ENCODE results near the gene HNRNPR.

The HNRNPR gene

GRCh38 chr1:23339632-23340031 lies 4.5 kb downstream of the HNRNPR start:
- H3K4me3 ChIP-seq (ENCODE audit: low read depth, low read length), result no peak overlapping the region; the same call in 1 of the 2 replicates
- no peak for TF ChIP-seq ZNF354C (tag by site-specific recombination; IDR thresholded peaks at IDR 0.05; ENCODE audit: borderline replicate concordance, low read depth)
- no peak for TF ChIP-seq ZNF660 (tag by site-specific recombination; IDR thresholded peaks at IDR 0.05)
- 0 out of 2 replicates have a peak, but pooled peaks have one; percentile 16 for TF ChIP-seq KLF1 (tag by site-specific recombination; IDR thresholded peaks at IDR 0.05)
- peak; percentile 86 for TF ChIP-seq ZNF600 (tag by site-specific recombination; IDR thresholded peaks at IDR 0.05)
- no peaks in the 10 kb centered on the region for H3K9me3 ChIP-seq (ENCODE audit: control insufficient read depth, insufficient read depth, low read depth, low read length)
- H3K4me1 ChIP-seq (ENCODE audit: control insufficient read depth, insufficient read depth, low read length), result peaks cover 16% of the 10 kb centered on the region
- peaks cover 32 to 65% of the 10 kb centered on the region in 2 experiments for H3K36me3 ChIP-seq (ENCODE audit: control insufficient read depth in 2 of 2, insufficient read depth in 1 of 2, low read length in 2 of 2)
- CTCF ChIA-PET, result interaction anchor here (0.6 to 3.9 kb wide), 3 partner anchors 46 to 100 kb away, joined by 3 to 20 read pairs (median 5); no protein-coding TSS in a partner anchor
- POLR2A ChIA-PET, result interaction anchor here (0.6 kb wide), 1 partner anchor 104 kb away, joined by 3 read pairs; no protein-coding TSS in a partner anchor
- no peak overlapping the region for H3K27ac ChIP-seq (ENCODE audit: extremely low read depth, low read depth, low read length)

GRCh38 chr1:23337869-23338268 lies 6.2 kb downstream of the HNRNPR start:
- POLR2A ChIA-PET, result no interaction called here

GRCh38 chr1:23331713-23332112 lies 12.4 kb downstream of the HNRNPR start:
- Histone ChIP-seq H3K36me3 (ENCODE audit: control insufficient read depth in 2 of 2, insufficient read depth in 1 of 2, low read length in 2 of 2) (peaks cover 95 to 97% of the 10 kb centered on the region in 2 experiments), H3K9me3 (ENCODE audit: control insufficient read depth, insufficient read depth, low read depth, low read length) (no peaks in the 10 kb centered on the region), H3K4me3 (ENCODE audit: low read depth, low read length) (no peak overlapping the region), H3K27ac (ENCODE audit: extremely low read depth, low read depth, low read length) (no peak overlapping the region), H3K4me1 (ENCODE audit: control insufficient read depth, insufficient read depth, low read length) (no peaks in the 10 kb centered on the region)
- POLR2A ChIA-PET, result interaction anchor here (0.6 to 0.7 kb wide), 2 partner anchors 69 to 495 kb away, joined by 3 read pairs; no protein-coding TSS in a partner anchor
- CTCF ChIA-PET, result interaction anchor here (0.6 kb wide), 1 partner anchor 224 kb away, joined by 3 read pairs; no protein-coding TSS in a partner anchor
- TF ChIP-seq HOXD13 (CRISPR knock-in tag; IDR thresholded peaks at IDR 0.05; ENCODE audit: borderline replicate concordance) (no peak), SCRT2 (tag by site-specific recombination; IDR thresholded peaks at IDR 0.05) (peak; percentile 69), ZNF571 (tag by site-specific recombination; IDR thresholded peaks at IDR 0.05) (no peak), GLIS1 (tag by site-specific recombination; IDR thresholded peaks at IDR 0.05) (no peak), HOXC10 (CRISPR knock-in tag; IDR thresholded peaks at IDR 0.05) (no peak), ZNF830 (tag by site-specific recombination; IDR thresholded peaks at IDR 0.05; ENCODE audit: low read depth) (no peak), ZNF473 (tag by site-specific recombination; IDR thresholded peaks at IDR 0.05) (no peak)

More at GRCh38 chr1:23337869-23338268, 6.2 kb downstream of the HNRNPR start:
- Histone ChIP-seq H3K27ac (ENCODE audit: extremely low read depth, low read depth, low read length) (no peak overlapping the region), H3K36me3 (ENCODE audit: control insufficient read depth in 2 of 2, insufficient read depth in 1 of 2, low read length in 2 of 2) (peaks cover 49 to 80% of the 10 kb centered on the region in 2 experiments), H3K4me3 (ENCODE audit: low read depth, low read length) (no peak overlapping the region), H3K4me1 (ENCODE audit: control insufficient read depth, insufficient read depth, low read length) (peaks cover 16% of the 10 kb centered on the region), H3K9me3 (ENCODE audit: control insufficient read depth, insufficient read depth, low read depth, low read length) (no peaks in the 10 kb centered on the region)
- CTCF ChIA-PET, result interaction anchor here (1.3 to 3.9 kb wide), 2 partner anchors 8 to 66 kb away, joined by 5 to 20 read pairs; no protein-coding TSS in a partner anchor
- no peak for TF ChIP-seq ZNF148 (tag by site-specific recombination; IDR thresholded peaks at IDR 0.05; ENCODE audit: borderline replicate concordance)
- TF ChIP-seq SCRT1 (tag by site-specific recombination; IDR thresholded peaks at IDR 0.05; ENCODE audit: borderline replicate concordance), result peak; percentile 84
- TF ChIP-seq SCRT2 (tag by site-specific recombination; IDR thresholded peaks at IDR 0.05), result peak; percentile 95

GRCh38 chr1:23330846-23331245 lies 13.2 kb downstream of the HNRNPR start:
- POLR2A ChIA-PET, result no interaction called here
- Histone ChIP-seq H3K27ac (ENCODE audit: extremely low read depth, low read depth, low read length) (no peak overlapping the region), H3K4me3 (ENCODE audit: low read depth, low read length) (no peak overlapping the region), H3K9me3 (ENCODE audit: control insufficient read depth, insufficient read depth, low read depth, low read length) (no peaks in the 10 kb centered on the region), H3K36me3 (ENCODE audit: control insufficient read depth in 2 of 2, insufficient read depth in 1 of 2, low read length in 2 of 2) (peaks cover 95 to 97% of the 10 kb centered on the region in 2 experiments), H3K4me1 (ENCODE audit: control insufficient read depth, insufficient read depth, low read length) (no peaks in the 10 kb centered on the region)
- TF ChIP-seq PRDM6 (tag by site-specific recombination; IDR thresholded peaks at IDR 0.05) (peak; percentile 49; the same call in 1 of the 2 replicates), PRDM1 (tag by site-specific recombination; IDR thresholded peaks at IDR 0.05) (peak; percentile 74), KLF10 (tag by site-specific recombination; IDR thresholded peaks at IDR 0.05) (no peak), ZNF184 (tag by site-specific recombination; IDR thresholded peaks at IDR 0.05) (no peak), ZNF664 (tag by site-specific recombination; IDR thresholded peaks at IDR 0.05) (no peak), SP7 (tag by site-specific recombination; IDR thresholded peaks at IDR 0.05) (no peak), ZBTB1 (tag by site-specific recombination; IDR thresholded peaks at IDR 0.05) (no peak)
- CTCF ChIA-PET, result no interaction called here
